Mesendoderm (in vitro differentiated cells): ENCODE results near the gene NCOA6.

ENCODE experiments used
- DNase-seq: peaks from one replicate; pipeline ENCODE4 v3.0.0; 2013
- H2AK5ac ChIP-seq: 2 replicates; pipeline ENCODE4 v1.6.1; 2013; ENCODE audit warnings: low read length, inconsistent platforms
- H2BK120ac ChIP-seq: 2 replicates; pipeline ENCODE4 v1.6.1; 2013; ENCODE audit warnings: low read depth, mild to moderate bottlenecking, low read length, moderate library complexity, mixed read lengths
- H2BK15ac ChIP-seq: replicated peaks from 2 replicates; pipeline ENCODE4 v1.6.1; 2013; ENCODE audit warnings: low read depth, mild to moderate bottlenecking, moderate library complexity
- H2BK5ac ChIP-seq: 2 replicates; pipeline ENCODE4 v1.6.1; 2013; ENCODE audit warnings: low read length, inconsistent platforms
- H3K18ac ChIP-seq: 2 replicates; pipeline ENCODE4 v1.6.1; 2013; ENCODE audit warnings: mild to moderate bottlenecking, low read length, mixed read lengths
- H3K23ac ChIP-seq: one replicate; pipeline ENCODE4 v1.6.1; 2013; ENCODE audit warnings: low read length
- H3K27ac ChIP-seq: 2 replicates; pipeline ENCODE4 v1.5.1; 2013; ENCODE audit warnings: low read depth, mild to moderate bottlenecking, inconsistent platforms, low read length, moderate library complexity
- H3K27me3 ChIP-seq: 2 replicates; pipeline ENCODE4 v1.6.1; 2013; ENCODE audit warnings: low read length, control low read depth, mild to moderate bottlenecking, inconsistent platforms; ENCODE audit not compliant: insufficient read depth, poor library complexity
- H3K36me3 ChIP-seq: 2 replicates; pipeline ENCODE4 v1.6.1; 2013; ENCODE audit warnings: low read length, inconsistent platforms; ENCODE audit not compliant: control insufficient read depth, insufficient read depth
- H3K4ac ChIP-seq: one replicate; pipeline ENCODE4 v1.6.1; 2013; ENCODE audit warnings: low read depth, mild to moderate bottlenecking, low read length, moderate library complexity
- H3K4me1 ChIP-seq: 2 replicates; pipeline ENCODE4 v1.6.1; 2013; ENCODE audit warnings: low read depth, low read length, inconsistent platforms; ENCODE audit not compliant: control insufficient read depth
- H3K4me2 ChIP-seq: 2 replicates; pipeline ENCODE4 v1.6.1; 2013; ENCODE audit warnings: low read length
- H3K4me3 ChIP-seq: 2 replicates; pipeline ENCODE4 v1.5.1; 2013; ENCODE audit warnings: mild to moderate bottlenecking, low read length
- H3K56ac ChIP-seq: one replicate; pipeline ENCODE4 v1.6.1; 2013; ENCODE audit warnings: low read length
- H3K79me1 ChIP-seq: 2 replicates; pipeline ENCODE4 v1.6.1; 2013; ENCODE audit warnings: low read length, inconsistent platforms
- H3K79me2 ChIP-seq: 2 replicates; pipeline ENCODE4 v1.6.1; 2013; ENCODE audit warnings: mild to moderate bottlenecking, low read length; ENCODE audit not compliant: control insufficient read depth, insufficient read depth
- H3K9ac ChIP-seq: 2 replicates; pipeline ENCODE4 v1.6.1; 2013; ENCODE audit warnings: low read length, inconsistent platforms
- H4K5ac ChIP-seq: one replicate; pipeline ENCODE4 v1.6.1; 2013; ENCODE audit warnings: low read length
- H4K8ac ChIP-seq: one replicate; pipeline ENCODE4 v1.6.1; 2013; ENCODE audit warnings: low read depth, mild to moderate bottlenecking, control low read depth, low read length, moderate library complexity
- WGBS: extraction: QIAGEN DNeasy Blood & Tissue Kit; methylation state at CpG from one replicate; pipeline ENCODE4 v1.1.7; 2013; ENCODE audit warnings: low lambda C conversion rate, missing lambda C conversion rate; ENCODE audit not compliant: insufficient coverage; ENCODE audit errors: extremely low coverage; 5-methylcytosine and 5-hydroxymethylcytosine counted together

NCOA6 gene

DNA sequence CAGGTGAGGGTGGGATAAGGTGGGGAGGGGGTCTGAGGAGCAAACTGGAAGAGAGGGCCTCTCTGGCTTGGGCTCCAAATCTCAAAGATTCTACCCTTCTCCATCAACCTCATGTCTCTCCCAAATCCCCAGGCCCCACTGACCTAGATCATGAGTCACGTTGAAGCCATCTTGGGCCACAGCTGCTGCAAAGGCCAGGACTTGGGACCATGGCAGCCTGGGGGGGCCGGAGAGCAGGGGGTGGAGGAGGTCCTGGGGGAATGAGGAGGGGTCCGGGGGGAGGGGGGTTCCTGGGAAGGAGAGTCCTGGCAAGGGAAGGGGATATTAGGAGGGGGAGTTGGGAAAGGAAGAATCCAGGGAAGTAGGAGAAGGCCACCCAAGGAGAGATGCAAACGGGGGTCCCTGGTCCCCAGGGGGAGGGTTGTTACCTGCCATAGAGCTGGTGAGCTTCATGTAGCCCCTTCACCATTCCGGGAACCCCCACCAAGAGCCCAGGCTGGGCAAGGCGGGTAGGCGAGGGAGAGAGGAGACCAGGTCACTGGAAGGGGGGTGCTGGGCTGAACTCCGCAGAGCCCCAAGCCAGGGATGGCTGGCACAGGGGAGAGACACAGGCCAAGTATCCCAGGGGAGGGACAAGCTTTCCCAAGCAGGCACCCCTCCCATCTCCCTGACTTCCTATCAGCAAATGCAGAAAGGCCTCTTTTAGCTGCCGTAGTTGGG, 34.5 kb upstream of the NCOA6 start:
- H2BK120ac ChIP-seq: no peak overlapping the region
- no peak for DNase-seq
- H3K27me3 ChIP-seq: no peaks in the 10 kb centered on the region
- H3K4me1 ChIP-seq: peaks cover 4% of the 10 kb centered on the region
- no peak overlapping the region for H3K18ac ChIP-seq
- H3K27ac ChIP-seq: no peak overlapping the region
- H3K36me3 ChIP-seq: no peaks in the 10 kb centered on the region
- H3K4me3 ChIP-seq: no peak overlapping the region
- no peak overlapping the region for H4K5ac ChIP-seq
- no peaks in the 10 kb centered on the region for H3K79me1 ChIP-seq
- no peak overlapping the region for H3K4me2 ChIP-seq
- H3K79me2 ChIP-seq: no peaks in the 10 kb centered on the region
- WGBS: no CpG with 5 or more reads among the region's 9 CpGs
- H2BK15ac ChIP-seq: no peak overlapping the region
- no peak overlapping the region for H3K9ac ChIP-seq
- H2AK5ac ChIP-seq: no peak overlapping the region
- H3K56ac ChIP-seq: no peak overlapping the region
- H4K8ac ChIP-seq: no peak overlapping the region
- no peak overlapping the region for H3K4ac ChIP-seq
- H2BK5ac ChIP-seq: no peak overlapping the region
- H3K23ac ChIP-seq: no peak overlapping the region

DNA sequence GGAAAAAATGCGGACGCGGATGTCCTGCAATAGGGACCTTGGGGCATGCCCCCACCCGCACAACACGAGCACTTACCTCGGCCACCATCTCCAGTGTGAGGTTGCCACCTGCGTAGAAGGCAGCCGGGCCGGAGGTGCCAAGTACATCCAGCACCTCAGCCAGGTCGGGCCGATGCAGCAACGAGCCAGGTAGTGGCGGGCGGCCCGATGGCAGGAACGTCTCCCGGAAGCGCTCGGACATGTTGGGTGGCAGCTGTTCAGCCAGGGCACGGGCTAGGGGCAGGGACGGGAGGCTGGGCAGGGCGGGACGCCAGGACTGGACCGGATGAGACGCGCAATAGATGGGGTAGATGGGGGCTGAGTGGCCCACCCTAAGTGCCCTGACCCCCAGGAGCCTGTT, 33.9 kb upstream of the NCOA6 start:
- H3K36me3 ChIP-seq: no peaks in the 10 kb centered on the region
- WGBS: no CpG with 5 or more reads among the region's 26 CpGs

DNA sequence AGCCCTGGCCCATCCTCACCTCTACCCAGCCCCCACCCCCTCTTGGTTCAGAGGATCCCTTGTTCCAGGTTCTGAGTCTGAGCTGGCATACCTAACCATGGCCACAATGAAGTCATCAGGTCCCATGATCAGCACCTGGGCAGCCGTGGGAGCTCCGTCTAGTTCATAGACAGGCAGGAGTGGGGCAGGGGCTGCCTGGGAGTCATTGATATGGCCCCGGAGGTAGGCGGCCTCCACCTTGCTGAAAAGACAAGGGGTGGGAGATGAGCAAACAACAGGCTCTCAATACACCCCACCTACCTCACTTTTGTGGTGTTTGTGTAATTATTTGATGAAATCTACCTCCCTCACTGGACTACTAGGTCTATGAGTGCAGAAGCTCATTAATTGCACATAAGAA, 26.8 kb upstream of the NCOA6 start:
- Histone ChIP-seq H3K23ac (no peak overlapping the region), H3K27me3 (no peaks in the 10 kb centered on the region), H2BK15ac (no peak overlapping the region), H3K36me3 (no peaks in the 10 kb centered on the region), H3K9ac (no peak overlapping the region), H4K8ac (no peak overlapping the region), H3K27ac (no peak overlapping the region), H3K79me1 (no peaks in the 10 kb centered on the region), H3K4me2 (no peak overlapping the region), H2AK5ac (no peak overlapping the region), H3K4ac (no peak overlapping the region), H3K4me3 (no peak overlapping the region), H3K56ac (no peak overlapping the region), H3K4me1 (no peaks in the 10 kb centered on the region), H2BK120ac (no peak overlapping the region), H2BK5ac (no peak overlapping the region), H3K79me2 (no peaks in the 10 kb centered on the region), H3K18ac (no peak overlapping the region), H4K5ac (no peak overlapping the region)
- no peak for DNase-seq
- WGBS: no CpG with 5 or more reads among the region's 4 CpGs

More for the DNA sequence above, 33.9 kb upstream of the NCOA6 start:
- Histone ChIP-seq H4K5ac (no peak overlapping the region), H2AK5ac (no peak overlapping the region), H3K27ac (no peak overlapping the region), H3K4me3 (no peak overlapping the region), H3K79me2 (no peaks in the 10 kb centered on the region), H3K4me2 (no peak overlapping the region), H3K23ac (no peak overlapping the region), H3K27me3 (no peaks in the 10 kb centered on the region), H2BK5ac (no peak overlapping the region), H3K9ac (no peak overlapping the region), H2BK15ac (no peak overlapping the region), H3K79me1 (no peaks in the 10 kb centered on the region), H3K56ac (no peak overlapping the region), H4K8ac (no peak overlapping the region), H3K4ac (no peak overlapping the region), H2BK120ac (no peak overlapping the region), H3K18ac (no peak overlapping the region), H3K4me1 (peaks cover 4% of the 10 kb centered on the region)
- DNase-seq: no peak

DNA sequence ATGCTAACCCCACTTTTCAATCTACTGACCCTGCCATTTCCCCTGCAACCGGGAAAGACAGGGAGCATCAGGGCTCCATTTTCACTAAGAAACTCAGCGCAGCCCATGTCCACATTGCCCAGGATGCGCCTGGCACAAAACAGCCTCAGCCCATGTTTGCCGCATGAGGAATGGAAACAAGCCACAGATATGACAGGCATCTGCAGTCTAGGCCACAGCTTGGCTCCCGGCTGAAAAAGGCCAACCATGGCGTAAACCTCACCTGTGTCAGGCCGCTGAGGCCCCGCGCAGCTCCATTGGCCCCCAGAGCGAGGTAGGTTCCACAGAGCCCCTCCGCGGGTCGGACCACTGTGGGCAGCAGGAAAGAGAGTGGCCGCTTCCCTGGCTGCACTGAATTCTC, 25.5 kb upstream of the NCOA6 start:
- no peak for DNase-seq
- Histone ChIP-seq H3K18ac (no peak overlapping the region), H2BK15ac (no peak overlapping the region), H3K36me3 (no peaks in the 10 kb centered on the region), H3K23ac (no peak overlapping the region), H3K79me2 (no peaks in the 10 kb centered on the region), H3K9ac (no peak overlapping the region), H3K4me2 (no peak overlapping the region), H2AK5ac (no peak overlapping the region), H4K8ac (no peak overlapping the region), H4K5ac (no peak overlapping the region), H3K27me3 (no peaks in the 10 kb centered on the region), H3K56ac (no peak overlapping the region), H3K79me1 (no peaks in the 10 kb centered on the region), H3K4ac (no peak overlapping the region), H3K4me3 (no peak overlapping the region), H3K4me1 (no peaks in the 10 kb centered on the region), H3K27ac (no peak overlapping the region), H2BK5ac (no peak overlapping the region), H2BK120ac (no peak overlapping the region)
- WGBS: no CpG with 5 or more reads among the region's 14 CpGs

DNA sequence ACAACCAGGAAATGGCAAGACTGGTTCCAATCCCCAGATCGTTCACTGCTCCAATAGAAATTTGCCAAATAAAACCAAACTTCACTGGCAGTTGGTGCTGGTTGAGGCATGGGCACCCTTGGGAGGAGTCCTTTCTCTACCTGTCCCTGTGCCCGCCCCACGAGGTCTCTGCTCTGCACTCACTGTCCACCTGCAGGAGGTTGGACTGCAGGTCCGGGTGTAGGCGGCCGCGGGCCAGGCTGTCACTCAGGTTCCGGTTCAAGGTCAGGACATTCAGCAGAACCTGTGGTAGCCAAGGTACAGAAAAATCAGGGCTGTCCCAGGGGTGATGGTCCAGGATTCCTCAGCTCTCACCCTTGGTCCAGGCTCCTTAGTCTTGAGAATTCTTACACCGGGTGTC, 24.3 kb upstream of the NCOA6 start:
- no CpG with 5 or more reads among the region's 9 CpGs for WGBS
- H3K27me3 ChIP-seq: no peaks in the 10 kb centered on the region
- H3K79me1 ChIP-seq: no peaks in the 10 kb centered on the region
- H3K9ac ChIP-seq: no peak overlapping the region
- H3K4me1 ChIP-seq: no peaks in the 10 kb centered on the region
- no peak overlapping the region for H2BK15ac ChIP-seq
- no peak overlapping the region for H3K4me2 ChIP-seq
- no peak for DNase-seq
- H3K4me3 ChIP-seq: no peak overlapping the region
- H2AK5ac ChIP-seq: no peak overlapping the region
- no peaks in the 10 kb centered on the region for H3K79me2 ChIP-seq
- no peak overlapping the region for H3K56ac ChIP-seq
- no peak overlapping the region for H4K8ac ChIP-seq
- no peaks in the 10 kb centered on the region for H3K36me3 ChIP-seq
- no peak overlapping the region for H4K5ac ChIP-seq
- H3K18ac ChIP-seq: no peak overlapping the region
- H2BK120ac ChIP-seq: no peak overlapping the region
- H3K23ac ChIP-seq: no peak overlapping the region
- no peak overlapping the region for H3K27ac ChIP-seq
- H2BK5ac ChIP-seq: no peak overlapping the region
- no peak overlapping the region for H3K4ac ChIP-seq

DNA sequence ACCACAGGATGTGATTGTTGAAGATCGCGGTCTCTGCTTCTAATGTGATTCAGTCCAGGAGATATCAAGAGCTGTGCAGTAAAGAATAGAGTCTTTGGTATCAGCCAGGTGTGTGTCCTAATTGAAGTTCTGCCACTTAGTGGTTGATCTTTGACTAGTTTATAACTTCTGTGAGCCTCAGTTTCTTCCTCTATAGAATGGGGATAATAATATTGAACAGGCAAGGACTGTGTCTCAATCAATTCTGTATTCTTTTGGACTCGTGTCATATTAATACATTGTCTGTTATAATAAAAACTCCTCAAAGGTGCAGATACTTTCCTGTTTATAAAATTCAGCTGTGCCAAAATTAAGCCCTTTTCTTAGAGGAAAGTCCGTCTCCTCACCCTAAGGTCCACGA, 23.1 kb upstream of the NCOA6 start:
- Histone ChIP-seq H3K4ac (no peak overlapping the region), H4K8ac (no peak overlapping the region), H3K4me1 (no peaks in the 10 kb centered on the region), H2AK5ac (no peak overlapping the region), H3K36me3 (no peaks in the 10 kb centered on the region), H2BK5ac (no peak overlapping the region), H3K4me2 (no peak overlapping the region), H3K56ac (no peak overlapping the region), H3K18ac (no peak overlapping the region), H4K5ac (no peak overlapping the region), H3K9ac (no peak overlapping the region), H3K27ac (no peak overlapping the region), H3K27me3 (no peaks in the 10 kb centered on the region), H3K79me2 (no peaks in the 10 kb centered on the region), H3K79me1 (no peaks in the 10 kb centered on the region), H2BK120ac (no peak overlapping the region), H2BK15ac (no peak overlapping the region), H3K23ac (no peak overlapping the region), H3K4me3 (no peak overlapping the region)
- WGBS: no CpG with 5 or more reads among the region's 5 CpGs
- DNase-seq: no peak
